ENCODE data around the gene WHAMM.
"Not testable (repeated sequence)": the region's sequence is repeated elsewhere in the genome, so short reads cannot be mapped to it uniquely, and the experiment has no call there.

Gene WHAMM

DNA sequence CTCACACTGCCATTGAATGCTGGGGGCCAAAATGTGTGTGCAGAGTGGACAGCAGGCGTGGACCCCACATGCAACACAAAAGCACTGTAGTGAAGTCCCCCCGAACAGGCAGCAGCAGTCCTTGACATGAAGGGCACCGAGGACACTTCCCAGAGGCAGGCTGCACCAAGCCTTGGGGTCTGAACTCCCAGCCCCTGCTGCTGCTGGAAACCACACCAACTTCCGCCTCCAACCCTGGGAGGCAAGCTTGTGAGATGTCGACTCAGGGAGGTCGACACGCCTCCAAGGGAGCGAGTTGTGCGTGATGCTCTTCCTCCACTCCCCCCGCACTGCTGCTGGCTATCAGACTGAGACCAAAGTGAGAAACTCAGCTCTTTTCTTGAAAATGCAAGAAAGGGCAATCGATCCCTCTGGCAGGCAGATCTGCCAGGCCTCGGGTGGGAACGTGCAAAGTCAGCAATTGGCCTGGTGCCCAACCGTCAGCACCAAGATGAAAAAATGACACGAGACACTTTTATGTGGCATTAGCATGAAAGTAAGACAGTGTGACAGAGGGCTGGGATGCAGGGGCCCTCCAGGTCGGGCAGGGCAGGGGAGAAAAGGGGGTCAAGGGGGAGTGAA is 43.6 kb downstream of the WHAMM start:
- H3K4me3 ChIP-seq (ENCODE audit: low read length in 2 of 2) = no peak overlapping the region
- H3K27ac ChIP-seq (ENCODE audit: low read length) = no peak overlapping the region
- no peak overlapping the region for H3K9ac ChIP-seq (ENCODE audit: low read length in 2 of 2)
- H3K9me3 ChIP-seq (ENCODE audit: control insufficient read depth in 2 of 2, low read length in 2 of 2) = no peaks in the 10 kb centered on the region
- H3K4me1 ChIP-seq (ENCODE audit: control insufficient read depth, insufficient read depth, low read length) = peaks cover 10% of the 10 kb centered on the region
- H3K27me3 ChIP-seq (ENCODE audit: control insufficient read depth in 1 of 2, insufficient read depth in 2 of 2, low read length in 2 of 2) = no peaks in the 10 kb centered on the region
- H3K36me3 ChIP-seq (ENCODE audit: control insufficient read depth in 2 of 2, insufficient read depth in 2 of 2, low read length in 2 of 2) = peaks cover 0 to 8% of the 10 kb centered on the region in 2 donors

- no peaks in the 10 kb centered on the region for H3K9me3 ChIP-seq (ENCODE audit: control insufficient read depth in 2 of 2, low read length in 2 of 2)
- H3K27me3 ChIP-seq (ENCODE audit: control insufficient read depth in 1 of 2, insufficient read depth in 2 of 2, low read length in 2 of 2) = no peaks in the 10 kb centered on the region
- no peak overlapping the region for H3K9ac ChIP-seq (ENCODE audit: low read length in 2 of 2)
- peaks cover 0 to 8% of the 10 kb centered on the region in 2 donors for H3K36me3 ChIP-seq (ENCODE audit: control insufficient read depth in 2 of 2, insufficient read depth in 2 of 2, low read length in 2 of 2)
- H3K4me1 ChIP-seq (ENCODE audit: control insufficient read depth, insufficient read depth, low read length) = peaks cover 6% of the 10 kb centered on the region
- no peak overlapping the region for H3K4me3 ChIP-seq (ENCODE audit: low read length in 2 of 2)
- H3K27ac ChIP-seq (ENCODE audit: low read length) = no peak overlapping the region
Observed at GRCh38 chr15:82854554-82854953, 45.1 kb downstream of the WHAMM start.

DNA sequence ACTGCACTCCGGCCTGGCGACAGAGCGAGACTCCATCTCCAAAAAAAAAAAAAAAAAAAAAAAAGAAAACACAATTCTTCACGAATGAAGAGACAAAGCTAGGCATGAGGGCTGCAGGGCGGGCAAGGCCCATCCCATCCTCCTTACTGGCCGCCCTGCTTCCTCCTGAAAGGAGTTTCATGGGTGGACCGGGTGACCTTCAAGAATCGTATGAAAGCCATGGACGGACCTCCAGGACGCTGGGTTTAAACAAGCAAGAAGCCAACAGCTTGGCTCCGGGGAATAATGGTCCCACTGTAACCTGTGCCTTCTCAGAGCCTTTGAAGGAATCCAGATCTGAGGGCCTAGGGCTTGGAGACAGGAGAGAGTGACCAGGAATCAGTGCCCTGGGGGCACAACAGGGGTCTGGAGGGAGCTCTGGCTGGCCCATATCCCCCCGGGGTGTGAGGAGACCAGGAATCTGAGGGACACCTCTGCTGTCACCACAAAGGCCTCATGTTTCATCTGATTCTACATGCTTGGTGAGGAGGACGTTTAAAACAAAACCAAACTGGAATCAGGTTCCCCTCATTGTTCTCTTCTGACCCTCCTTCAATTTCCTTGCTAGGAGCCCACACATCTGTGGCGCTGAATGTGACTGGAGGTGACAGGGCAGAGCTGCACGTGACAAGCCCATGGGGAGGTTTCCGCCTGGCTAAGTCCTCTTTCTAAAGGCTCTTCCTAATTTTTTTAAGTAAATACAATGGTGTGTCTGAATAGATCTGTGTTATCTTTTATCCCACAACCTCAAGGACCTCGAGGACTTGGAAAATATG is 46.1 kb downstream of the WHAMM start:
- Histone ChIP-seq H3K9me3 (ENCODE audit: control insufficient read depth in 2 of 2, low read length in 2 of 2) (no peaks in the 10 kb centered on the region), H3K4me1 (ENCODE audit: control insufficient read depth, insufficient read depth, low read length) (no peaks in the 10 kb centered on the region), H3K36me3 (ENCODE audit: control insufficient read depth in 2 of 2, insufficient read depth in 2 of 2, low read length in 2 of 2) (peaks cover 0 to 8% of the 10 kb centered on the region in 2 donors), H3K9ac (ENCODE audit: low read length in 2 of 2) (no peak overlapping the region), H3K4me3 (ENCODE audit: low read length in 2 of 2) (no peak overlapping the region), H3K27me3 (ENCODE audit: control insufficient read depth in 1 of 2, insufficient read depth in 2 of 2, low read length in 2 of 2) (no peaks in the 10 kb centered on the region), H3K27ac (ENCODE audit: low read length) (no peak overlapping the region)

- Histone ChIP-seq H3K4me3 (ENCODE audit: low read length in 2 of 2) (no peak overlapping the region), H3K27ac (ENCODE audit: low read length) (no peak overlapping the region), H3K9me3 (ENCODE audit: control insufficient read depth in 2 of 2, low read length in 2 of 2) (no peaks in the 10 kb centered on the region), H3K4me1 (ENCODE audit: control insufficient read depth, insufficient read depth, low read length) (no peaks in the 10 kb centered on the region), H3K9ac (ENCODE audit: low read length in 2 of 2) (no peak overlapping the region), H3K27me3 (ENCODE audit: control insufficient read depth in 1 of 2, insufficient read depth in 2 of 2, low read length in 2 of 2) (no peaks in the 10 kb centered on the region), H3K36me3 (ENCODE audit: control insufficient read depth in 2 of 2, insufficient read depth in 2 of 2, low read length in 2 of 2) (peaks cover 0 to 8% of the 10 kb centered on the region in 2 donors)
Observed at GRCh38 chr15:82856397-82857170, 47.2 kb downstream of the WHAMM start.

- Histone ChIP-seq H3K27ac (ENCODE audit: low read length) (no peak overlapping the region), H3K4me3 (ENCODE audit: low read length in 2 of 2) (no peak overlapping the region), H3K27me3 (ENCODE audit: control insufficient read depth in 1 of 2, insufficient read depth in 2 of 2, low read length in 2 of 2) (no peaks in the 10 kb centered on the region), H3K4me1 (ENCODE audit: control insufficient read depth, insufficient read depth, low read length) (no peaks in the 10 kb centered on the region), H3K36me3 (ENCODE audit: control insufficient read depth in 2 of 2, insufficient read depth in 2 of 2, low read length in 2 of 2) (peaks cover 0 to 2% of the 10 kb centered on the region in 2 donors), H3K9me3 (ENCODE audit: control insufficient read depth in 2 of 2, low read length in 2 of 2) (no peaks in the 10 kb centered on the region), H3K9ac (ENCODE audit: low read length in 2 of 2) (no peak overlapping the region)
Observed at GRCh38 chr15:82858932-82859331, 49.5 kb downstream of the WHAMM start.

DNA sequence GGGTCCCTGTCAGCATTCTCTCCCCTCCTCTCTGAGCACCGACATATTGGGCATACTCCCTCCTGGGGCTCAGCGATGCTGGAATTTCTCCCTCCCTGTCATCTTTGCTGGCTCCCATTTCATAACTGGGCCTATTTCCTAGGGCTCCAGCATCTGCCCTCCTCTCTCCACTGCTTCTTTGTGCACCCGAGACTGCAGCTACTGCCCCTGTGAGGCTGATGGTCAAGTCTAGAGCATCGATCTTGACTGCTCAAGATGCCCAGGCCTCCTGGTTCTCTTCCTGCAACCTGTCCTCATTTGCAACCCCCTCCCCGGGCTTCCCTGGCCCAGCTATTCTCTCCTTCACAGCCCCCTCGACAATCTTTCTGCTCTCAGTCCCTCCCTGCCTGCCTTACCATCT is 53.5 kb downstream of the WHAMM start:
- Histone ChIP-seq H3K4me1 (ENCODE audit: control insufficient read depth, insufficient read depth, low read length) (no peaks in the 10 kb centered on the region), H3K36me3 (ENCODE audit: control insufficient read depth in 2 of 2, insufficient read depth in 2 of 2, low read length in 2 of 2) (no peaks in the 10 kb centered on the region), H3K27me3 (ENCODE audit: control insufficient read depth in 1 of 2, insufficient read depth in 2 of 2, low read length in 2 of 2) (no peaks in the 10 kb centered on the region), H3K4me3 (ENCODE audit: low read length in 2 of 2) (no peak overlapping the region), H3K9ac (ENCODE audit: low read length in 2 of 2) (no peak overlapping the region), H3K9me3 (ENCODE audit: control insufficient read depth in 2 of 2, low read length in 2 of 2) (no peaks in the 10 kb centered on the region), H3K27ac (ENCODE audit: low read length) (no peak overlapping the region)

- Histone ChIP-seq H3K36me3 (ENCODE audit: control insufficient read depth in 2 of 2, insufficient read depth in 2 of 2, low read length in 2 of 2) (no peaks in the 10 kb centered on the region), H3K9me3 (ENCODE audit: control insufficient read depth in 2 of 2, low read length in 2 of 2) (no peaks in the 10 kb centered on the region), H3K27ac (ENCODE audit: low read length) (no peak overlapping the region), H3K9ac (ENCODE audit: low read length in 2 of 2) (no peak overlapping the region), H3K27me3 (ENCODE audit: control insufficient read depth in 1 of 2, insufficient read depth in 2 of 2, low read length in 2 of 2) (no peaks in the 10 kb centered on the region), H3K4me3 (ENCODE audit: low read length in 2 of 2) (no peak overlapping the region), H3K4me1 (ENCODE audit: control insufficient read depth, insufficient read depth, low read length) (no peaks in the 10 kb centered on the region)
Observed at GRCh38 chr15:82864967-82865366, 55.5 kb downstream of the WHAMM start.

GRCh38 chr15:82865581-82865980 is 56.2 kb downstream of the WHAMM start:
- not testable (repeated sequence) for H3K27me3 ChIP-seq (ENCODE audit: control insufficient read depth in 1 of 2, insufficient read depth in 2 of 2, low read length in 2 of 2)

DNA sequence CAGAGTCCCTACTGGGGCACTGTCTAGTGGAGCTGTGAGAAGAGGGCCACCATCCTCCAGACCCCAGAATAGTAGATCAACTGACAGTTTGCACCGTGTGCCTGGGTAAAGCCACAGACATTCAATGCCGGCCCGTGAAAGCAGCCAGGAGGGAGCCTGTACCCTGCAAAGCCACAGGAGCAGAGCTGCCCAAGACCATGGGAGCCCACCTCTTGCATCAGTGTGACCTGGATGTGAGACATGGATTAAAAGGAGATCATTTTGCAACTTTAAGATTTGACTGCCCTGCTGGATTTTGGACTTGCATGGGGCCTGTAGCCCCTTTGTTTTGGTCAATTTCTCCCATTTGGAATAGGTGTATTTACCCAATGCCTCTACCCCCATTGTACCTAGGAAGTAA is 56.6 kb downstream of the WHAMM start:
- H3K4me3 ChIP-seq (ENCODE audit: low read length in 2 of 2); H3K27me3 ChIP-seq (ENCODE audit: control insufficient read depth in 1 of 2, insufficient read depth in 2 of 2, low read length in 2 of 2); H3K27ac ChIP-seq (ENCODE audit: low read length); H3K4me1 ChIP-seq (ENCODE audit: control insufficient read depth, insufficient read depth, low read length); H3K9me3 ChIP-seq (ENCODE audit: control insufficient read depth in 2 of 2, low read length in 2 of 2); H3K36me3 ChIP-seq (ENCODE audit: control insufficient read depth in 2 of 2, insufficient read depth in 2 of 2, low read length in 2 of 2); H3K9ac ChIP-seq (ENCODE audit: low read length in 2 of 2): not testable (repeated sequence)

More at GRCh38 chr15:82865581-82865980, 56.2 kb downstream of the WHAMM start:
- H3K4me1 ChIP-seq (ENCODE audit: control insufficient read depth, insufficient read depth, low read length); H3K36me3 ChIP-seq (ENCODE audit: control insufficient read depth in 2 of 2, insufficient read depth in 2 of 2, low read length in 2 of 2); H3K9ac ChIP-seq (ENCODE audit: low read length in 2 of 2); H3K9me3 ChIP-seq (ENCODE audit: control insufficient read depth in 2 of 2, low read length in 2 of 2); H3K27ac ChIP-seq (ENCODE audit: low read length); H3K4me3 ChIP-seq (ENCODE audit: low read length in 2 of 2): not testable (repeated sequence)

- Histone ChIP-seq H3K9me3 (ENCODE audit: control insufficient read depth in 2 of 2, low read length in 2 of 2) (no peaks in the 10 kb centered on the region), H3K4me3 (ENCODE audit: low read length in 2 of 2) (no peak overlapping the region)
Observed at GRCh38 chr15:82870727-82871320, 61.4 kb downstream of the WHAMM start.

More at GRCh38 chr15:82870727-82871320, 61.4 kb downstream of the WHAMM start:
- H3K27me3 ChIP-seq (ENCODE audit: control insufficient read depth in 1 of 2, insufficient read depth in 2 of 2, low read length in 2 of 2) = no peaks in the 10 kb centered on the region
- H3K4me1 ChIP-seq (ENCODE audit: control insufficient read depth, insufficient read depth, low read length) = no peaks in the 10 kb centered on the region
- peaks cover 0 to 14% of the 10 kb centered on the region in 2 donors for H3K36me3 ChIP-seq (ENCODE audit: control insufficient read depth in 2 of 2, insufficient read depth in 2 of 2, low read length in 2 of 2)
- no peak overlapping the region for H3K27ac ChIP-seq (ENCODE audit: low read length)
- no peak overlapping the region for H3K9ac ChIP-seq (ENCODE audit: low read length in 2 of 2)

Data from stomach smooth muscle (tissue), 2 donors.